Stimulated activated CD4-positive, alpha-beta T cell treated with anti-CD3 and anti-CD28 coated beads, Interleukin-4, amount 100 ng/mL, for 4 hours (primary cell): Measurements from ENCODE around the gene INSIG2.
"Not testable (repeated sequence)": the region's sequence is repeated elsewhere in the genome, so short reads cannot be mapped to it uniquely, and the experiment has no call there.

ENCODE experiments used
- DNase-seq, 2 experiments: peaks; one replicate each; pipeline ENCODE4 v3.0.0-alpha.2; 2020

Gene INSIG2

DNA sequence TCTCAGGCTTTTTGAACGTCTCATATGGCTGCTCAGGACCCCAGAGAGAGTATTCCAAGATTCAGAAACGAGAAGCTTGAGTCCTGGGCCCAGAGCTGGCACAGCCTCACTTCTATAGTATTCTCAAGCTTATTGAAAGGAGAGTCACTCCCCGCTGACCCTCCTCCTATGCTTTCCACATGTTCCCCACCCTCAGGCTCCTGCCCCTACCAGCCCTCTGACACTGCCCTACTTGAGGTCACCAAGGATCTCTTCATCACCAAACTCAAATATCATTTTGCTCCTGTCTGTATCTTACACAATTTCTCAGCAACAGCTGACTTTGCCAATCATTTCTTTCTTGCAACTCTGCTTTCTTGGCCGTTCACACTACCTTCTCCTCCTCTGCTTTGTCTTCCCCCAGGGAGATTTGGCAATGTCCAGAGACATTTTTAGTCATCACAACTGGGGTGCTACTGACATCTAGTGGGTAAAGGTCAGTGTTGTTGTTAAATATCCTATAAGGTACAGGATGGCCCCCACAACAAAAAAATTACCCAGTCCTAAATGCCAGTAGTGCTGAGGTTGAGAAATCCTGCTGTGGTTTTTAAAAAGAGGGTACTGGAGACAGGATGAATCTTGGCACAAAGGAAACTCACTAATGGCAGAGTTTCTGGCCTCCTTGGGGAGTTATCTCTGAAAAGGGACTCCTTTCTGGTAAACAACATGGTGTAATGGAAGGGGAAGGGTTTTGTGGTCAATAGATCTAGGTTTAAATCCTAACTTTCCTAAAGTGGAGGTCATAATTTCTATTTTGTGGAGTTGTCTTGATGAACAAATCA lies 26.9 kb upstream of the INSIG2 start:
- no peak for DNase-seq

GRCh38 chr2:118062048-118062447 lies 26.2 kb upstream of the INSIG2 start:
- no peak for DNase-seq

GRCh38 chr2:118062669-118063068 lies 25.6 kb upstream of the INSIG2 start:
- no peak for DNase-seq

DNA sequence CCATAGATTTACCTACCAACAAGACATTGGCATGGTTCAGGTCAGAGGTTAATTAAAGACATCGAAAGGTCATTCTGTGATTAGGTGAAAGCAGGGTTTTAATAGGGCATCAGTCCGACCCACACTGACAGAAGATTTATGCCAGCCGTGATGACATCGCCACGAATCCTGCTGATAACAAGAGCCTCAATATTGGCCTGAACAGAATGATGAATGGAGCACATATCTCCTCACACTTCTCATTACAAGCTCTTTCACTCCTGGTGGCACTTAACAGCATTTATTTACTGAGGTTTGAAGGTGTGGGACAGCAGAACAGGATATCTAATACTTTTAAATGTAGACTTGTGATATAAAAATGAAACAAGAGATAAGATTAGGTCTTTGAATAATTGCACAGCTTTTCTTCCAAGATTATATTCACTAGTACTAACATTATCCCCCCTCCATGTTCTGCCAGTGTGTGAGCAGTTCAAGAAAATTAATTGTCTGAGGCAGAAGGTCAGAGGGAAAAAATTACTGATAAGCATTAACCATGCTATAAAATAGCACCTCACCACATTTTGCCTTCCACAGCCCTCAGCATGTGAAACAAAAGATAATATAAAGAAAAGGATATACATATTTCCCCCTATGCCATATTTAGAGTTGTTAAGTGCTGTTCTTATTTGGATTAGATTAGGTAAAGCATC lies 23.1 kb upstream of the INSIG2 start:
- no peak for DNase-seq

DNA sequence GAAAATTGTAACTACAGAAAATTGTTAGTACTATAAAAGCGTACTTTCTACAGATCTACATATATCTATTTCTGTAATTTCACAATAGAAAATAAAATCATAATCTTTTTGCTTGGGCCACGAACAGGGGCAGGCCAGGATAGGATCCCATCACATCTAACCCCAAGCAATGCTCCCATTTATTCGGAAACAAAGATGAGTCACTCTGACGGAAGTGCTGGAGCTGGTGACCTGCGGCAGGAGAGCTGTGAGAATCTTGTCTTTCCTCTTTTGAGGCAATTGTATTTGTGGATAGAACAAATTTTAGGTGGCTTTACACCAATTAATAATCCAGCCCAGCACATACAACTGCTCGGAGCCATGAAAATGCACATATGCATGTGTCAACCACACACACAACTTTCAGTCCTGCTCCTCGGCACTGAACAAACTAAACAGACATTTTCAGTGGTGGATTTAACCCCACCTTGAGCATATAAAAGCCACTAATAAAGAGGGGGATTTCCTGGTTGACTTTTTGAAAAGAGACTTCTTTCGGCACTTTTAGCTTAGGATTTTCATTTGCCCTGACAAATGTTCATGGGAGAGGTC lies 22.3 kb upstream of the INSIG2 start:
- DNase-seq = no peak

DNA sequence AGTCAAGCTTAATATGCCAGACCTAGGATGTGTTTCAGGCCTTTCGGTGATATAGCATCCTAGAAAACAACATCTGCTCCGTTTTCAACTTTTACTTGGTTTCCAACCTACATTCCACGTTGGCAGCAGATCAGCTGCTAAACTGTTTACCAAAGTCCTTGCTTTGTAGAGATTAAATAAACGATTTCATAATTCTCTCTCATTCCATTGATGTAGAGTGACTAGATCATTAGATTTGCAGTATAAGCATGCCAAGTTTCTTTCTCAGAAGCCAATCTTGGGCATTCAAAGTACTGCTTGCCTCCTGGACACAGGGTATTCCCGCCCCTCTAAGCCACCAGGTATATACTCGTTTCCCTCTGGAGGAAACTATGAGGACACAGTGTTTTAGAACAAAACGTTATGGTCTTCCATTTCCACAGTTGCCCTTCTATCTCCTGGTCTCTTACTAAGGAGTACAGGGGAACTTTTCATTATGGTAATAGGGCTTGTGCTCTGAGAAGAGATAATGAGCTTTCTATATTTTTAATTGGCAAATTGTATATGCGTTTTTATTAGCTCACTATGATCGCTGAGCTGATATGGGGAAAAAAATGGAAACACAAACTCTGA lies 10.5 kb upstream of the INSIG2 start:
- no peak for DNase-seq

DNA sequence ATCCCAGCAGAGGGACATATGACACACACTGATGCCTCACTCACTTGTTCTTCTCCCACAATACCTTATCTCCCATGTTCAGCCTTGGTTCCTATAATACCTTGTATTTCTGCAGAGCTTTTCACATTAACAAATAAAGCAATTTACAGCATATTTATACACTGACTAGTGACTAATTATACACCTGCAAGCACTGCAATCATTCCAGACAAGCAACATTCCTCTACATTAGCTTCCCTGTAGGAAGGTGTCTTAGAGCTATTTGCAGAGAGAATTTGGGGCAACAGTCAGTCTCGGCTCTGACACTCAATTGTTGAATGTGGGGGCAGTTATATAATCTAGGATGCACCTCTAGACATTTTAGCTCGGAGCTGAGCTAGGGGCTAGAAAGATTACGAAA lies 9.5 kb upstream of the INSIG2 start:
- no peak for DNase-seq

DNA sequence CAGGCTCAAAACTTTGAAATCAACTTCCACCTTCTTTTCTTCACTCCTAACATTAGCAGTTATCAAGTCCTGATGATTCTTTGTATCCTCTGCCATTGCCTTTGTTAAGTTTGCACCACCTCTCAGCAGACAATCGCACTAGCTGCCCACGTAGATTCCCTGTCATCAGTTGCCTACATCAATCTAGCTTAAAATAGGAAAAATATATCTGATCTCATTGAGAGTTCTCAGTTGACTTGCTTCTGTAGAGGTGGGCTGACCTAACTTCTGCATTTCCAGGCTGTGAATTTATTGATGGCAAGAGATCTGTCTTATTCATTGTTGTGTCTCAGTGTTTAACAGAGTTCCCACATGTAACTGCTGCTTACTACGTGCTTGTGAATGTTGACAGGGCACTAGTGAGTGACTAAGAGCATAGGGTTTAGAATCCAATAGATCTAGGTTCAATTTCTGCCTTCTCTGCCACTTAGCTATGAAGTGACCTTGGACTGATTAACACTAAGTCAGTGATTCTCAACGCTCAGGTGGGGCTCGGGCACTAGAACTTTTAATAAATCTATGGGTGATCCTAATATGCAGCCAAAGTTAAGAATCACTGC lies 3.7 kb upstream of the INSIG2 start:
- no peak for DNase-seq

DNA sequence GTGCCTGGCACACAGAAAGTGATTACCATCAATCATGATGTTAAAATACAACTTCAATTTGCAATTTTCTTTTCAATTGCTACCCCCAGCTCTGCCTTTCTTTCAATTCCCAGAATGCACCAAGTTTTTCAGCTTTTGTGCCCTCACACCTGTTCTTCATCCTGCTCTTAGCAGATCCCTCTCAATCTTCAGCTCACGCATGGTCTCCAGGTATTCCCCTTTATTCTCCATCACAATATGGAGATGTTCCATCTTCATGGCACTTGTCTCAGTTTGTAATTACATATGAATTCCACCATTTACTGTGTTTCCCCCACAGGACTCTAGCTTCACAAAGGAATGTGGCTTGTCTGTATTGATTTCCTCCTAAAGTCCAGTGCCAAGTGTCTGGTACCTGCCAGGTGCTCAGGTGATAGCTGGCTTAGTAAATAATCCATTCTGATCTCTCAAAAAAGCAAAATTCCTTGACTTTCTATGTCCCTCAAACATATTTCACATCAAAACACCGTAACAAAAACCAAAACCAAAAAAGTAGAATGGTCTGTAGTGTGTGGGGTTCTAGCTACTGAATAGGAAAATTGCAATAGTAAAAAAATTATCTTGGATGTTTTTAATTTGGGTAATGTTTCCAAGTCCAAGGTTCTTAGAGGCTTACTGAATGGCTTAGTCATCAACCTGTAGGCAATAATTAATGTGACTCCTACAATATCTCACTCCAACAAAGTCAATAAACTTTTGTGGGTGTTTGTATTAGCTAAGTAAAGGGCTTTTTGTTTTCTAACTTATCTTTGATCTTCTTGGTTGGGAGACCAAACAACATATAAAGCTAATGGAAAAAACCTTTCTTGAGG lies 2.9 kb upstream of the INSIG2 start:
- no peak for DNase-seq

DNA sequence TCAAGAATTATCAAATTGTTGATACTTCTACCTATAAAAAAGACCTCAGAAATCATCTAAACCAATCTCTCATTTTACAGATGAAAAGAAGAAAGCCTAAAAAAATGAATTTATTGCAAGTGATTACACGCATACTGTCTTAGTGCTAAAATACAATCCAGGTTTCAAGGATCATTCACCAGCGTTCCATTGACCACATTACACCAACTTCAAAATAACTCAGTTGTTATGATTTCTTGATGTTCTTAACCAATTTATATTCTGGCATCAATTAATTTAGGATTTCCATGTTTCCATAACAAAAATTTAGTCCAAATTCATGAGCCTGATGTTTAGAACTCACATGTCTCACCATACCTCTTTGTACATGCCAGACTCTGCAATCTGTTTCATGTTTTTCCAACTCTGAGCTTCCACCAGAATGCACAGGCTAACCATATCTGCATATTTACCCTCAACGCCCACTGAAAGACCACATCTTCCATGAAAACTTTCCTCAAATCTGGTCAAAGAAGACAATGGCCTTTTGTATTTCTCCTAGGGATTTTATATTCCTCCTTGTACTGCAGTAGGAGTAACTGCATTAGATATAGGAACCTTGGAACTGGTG lies 2.1 kb upstream of the INSIG2 start:
- DNase-seq = no peak

- no peak for DNase-seq
Measured at GRCh38 chr2:118089139-118089800, 999 bp downstream of the INSIG2 start.

- DNase-seq = no peak
Measured at GRCh38 chr2:118090387-118091139, 2.3 kb downstream of the INSIG2 start.

- no peak for DNase-seq
Measured at GRCh38 chr2:118091140-118091478, 2.8 kb downstream of the INSIG2 start.

DNA sequence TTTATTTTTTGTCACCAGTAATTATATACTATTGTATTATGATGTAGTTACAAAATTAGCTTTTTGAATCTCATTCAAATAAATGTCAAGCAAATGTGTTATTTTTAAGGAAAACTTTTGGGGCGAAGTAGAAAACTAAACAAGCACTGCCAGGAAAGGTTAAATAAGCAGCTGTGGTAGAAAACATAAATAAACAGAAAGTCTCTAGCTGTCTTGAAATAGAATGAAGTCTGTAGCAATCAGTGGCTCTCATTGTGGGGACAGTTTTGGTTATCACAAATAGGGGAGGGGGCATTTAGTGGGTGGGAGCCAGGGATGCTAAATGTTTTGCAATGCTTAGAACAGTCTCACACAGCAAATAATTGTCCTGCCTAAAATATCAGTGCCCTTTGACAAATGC lies 3.4 kb downstream of the INSIG2 start:
- DNase-seq = no peak

DNA sequence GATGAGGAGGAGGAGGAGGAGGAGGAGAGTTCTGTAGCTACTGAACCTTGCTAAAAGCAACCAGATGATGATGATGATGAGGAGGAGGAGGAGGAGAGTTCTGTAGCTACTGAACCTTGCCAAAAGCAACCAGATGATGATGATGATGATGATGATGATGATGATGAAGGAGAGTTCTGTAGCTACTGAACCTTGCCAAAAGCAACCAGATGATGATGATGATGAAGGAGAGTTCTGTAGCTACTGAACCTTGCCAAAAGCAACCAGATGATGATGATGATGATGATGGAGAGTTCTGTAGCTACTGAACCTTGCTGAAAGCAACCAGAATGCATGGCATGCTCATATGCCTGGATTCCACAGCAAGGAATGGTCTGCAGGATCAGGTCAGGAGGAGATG lies 5.8 kb downstream of the INSIG2 start:
- DNase-seq = not testable (repeated sequence)

DNA sequence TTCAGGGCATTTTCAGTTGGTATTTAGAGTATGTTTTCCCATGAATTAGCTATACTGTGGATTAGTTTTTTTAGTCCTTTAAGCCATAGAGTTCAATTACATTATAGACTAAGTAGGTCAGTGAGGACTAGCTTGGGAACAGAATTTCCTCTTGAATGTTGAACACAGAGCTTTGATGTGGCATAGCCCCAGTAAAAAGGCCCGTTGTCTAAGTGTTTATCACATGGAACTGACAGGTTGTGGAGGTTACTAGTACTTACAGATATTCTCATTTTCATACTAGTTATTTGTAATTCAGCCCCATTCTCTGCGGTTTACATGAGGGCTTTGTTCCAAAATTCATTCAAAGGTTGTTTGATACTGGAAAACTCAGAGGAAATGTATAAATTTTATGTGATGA lies 6.2 kb downstream of the INSIG2 start:
- DNase-seq = no peak

- no peak for DNase-seq
Measured at GRCh38 chr2:118095610-118096009, 7.3 kb downstream of the INSIG2 start.

GRCh38 chr2:118097657-118098056 lies 9.4 kb downstream of the INSIG2 start:
- DNase-seq = no peak

DNA sequence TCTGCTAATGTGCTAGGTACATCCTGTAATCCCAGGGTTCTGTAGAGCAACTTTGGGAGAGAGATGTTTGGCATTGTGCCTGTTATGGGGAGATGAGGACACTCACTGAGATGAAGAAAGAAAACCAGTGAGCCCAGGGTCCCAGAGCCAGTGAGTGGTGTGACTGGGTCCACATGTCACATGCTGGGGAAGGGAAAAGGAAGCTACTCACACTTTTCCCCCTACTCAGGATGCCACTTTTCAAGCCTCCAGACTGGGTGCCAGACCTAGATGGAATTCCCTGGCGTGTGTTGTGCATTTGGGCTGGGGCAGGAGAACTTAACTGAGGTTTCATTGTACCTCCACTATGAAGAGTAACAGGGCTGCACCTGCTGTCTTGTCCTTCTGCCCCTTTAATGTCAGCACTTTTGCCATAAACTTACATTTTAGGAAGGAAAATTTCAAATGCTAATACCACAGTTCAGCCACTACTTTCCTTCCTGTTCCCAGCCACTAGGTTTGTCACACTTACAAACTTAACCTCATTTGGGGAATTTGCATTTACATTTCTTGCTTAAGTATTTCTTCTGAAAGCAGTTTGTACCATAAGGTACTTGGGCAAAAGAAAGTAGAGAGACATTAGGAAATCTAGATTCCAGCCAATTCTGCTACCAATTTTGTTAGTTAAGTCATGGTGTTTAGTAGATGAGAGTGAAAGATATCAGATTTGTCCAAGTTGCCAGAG lies 10.2 kb downstream of the INSIG2 start:
- no peak for DNase-seq
